Activated naive CD8-positive, alpha-beta T cell treated with anti-CD3 and anti-CD28 coated beads, Interleukin-2, amount 50 U/mL, for 16 hours (primary cell): ENCODE data around the gene GLCE.

Experiments used
- DNase-seq: peaks from one replicate; pipeline ENCODE4 v3.0.0-alpha.2; 2020; ENCODE audit warnings: low read depth, low spot score

The GLCE gene

DNA sequence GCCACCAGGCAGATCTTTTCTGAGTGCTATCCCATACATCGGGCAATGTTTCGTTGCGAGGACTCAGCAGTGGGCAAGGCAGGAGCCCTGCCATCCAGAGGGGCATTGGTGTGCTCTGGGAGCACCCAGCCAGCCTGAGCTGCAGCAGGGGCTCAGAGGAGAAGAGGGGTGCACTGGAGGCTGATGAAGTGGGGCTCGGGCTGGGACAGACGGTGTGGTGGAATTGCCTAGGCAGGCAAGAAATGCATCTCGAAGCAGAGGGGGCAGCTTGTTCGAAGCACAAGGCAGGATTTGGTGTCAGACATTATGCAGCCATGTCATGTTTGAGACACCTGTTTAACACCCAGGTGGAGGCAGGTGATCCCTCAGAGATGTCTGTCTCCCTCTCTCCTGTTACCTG, 157.6 kb downstream of the GLCE start:
- DNase-seq, result no peak

- DNase-seq, result no peak
These were observed 159.2 kb downstream of the GLCE start for GRCh38 chr15:69319384-69320375.

- no peak for DNase-seq
These were observed 160.6 kb downstream of the GLCE start for GRCh38 chr15:69320977-69321554.
